GM10266 (cell line): ENCODE data around the gene ABCA5.
"Not testable (repeated sequence)": the region's sequence is repeated elsewhere in the genome, so short reads cannot be mapped to it uniquely, and the experiment has no call there.

ENCODE experiments used
- DNase-seq: peaks from one replicate; pipeline ENCODE4 v3.0.0; 2012; ENCODE audit errors: extremely low spot score
- CTCF ChIP-seq: IDR thresholded peaks from 2 replicates; pipeline ENCODE4 v1.5.1; 2012; ENCODE audit warnings: mild to moderate bottlenecking, low read depth; ENCODE audit not compliant: control insufficient read depth, insufficient read depth; ENCODE audit errors: missing control alignments

The ABCA5 gene

GRCh38 chr17:69314246-69315065 lies 12.5 kb downstream of the ABCA5 start:
- no peak for DNase-seq

GRCh38 chr17:69305177-69305576 lies 21.8 kb downstream of the ABCA5 start:
- DNase-seq: no peak
- no peak for TF ChIP-seq CTCF

More at GRCh38 chr17:69314246-69315065, 12.5 kb downstream of the ABCA5 start:
- TF ChIP-seq CTCF: no peak

GRCh38 chr17:69302682-69303081 lies 24.3 kb downstream of the ABCA5 start:
- DNase-seq: no peak

GRCh38 chr17:69300222-69300621 lies 26.7 kb downstream of the ABCA5 start:
- no peak for TF ChIP-seq CTCF
- no peak for DNase-seq

More at GRCh38 chr17:69302682-69303081, 24.3 kb downstream of the ABCA5 start:
- no peak for TF ChIP-seq CTCF

- not testable (repeated sequence) for DNase-seq
These were observed 28.7 kb downstream of the ABCA5 start for GRCh38 chr17:69298120-69298722.

- DNase-seq: no peak
These were observed 39.8 kb downstream of the ABCA5 start for GRCh38 chr17:69287168-69287567.

GRCh38 chr17:69286257-69286656 lies 40.7 kb downstream of the ABCA5 start:
- TF ChIP-seq CTCF: no peak
- DNase-seq: no peak

More at GRCh38 chr17:69287168-69287567, 39.8 kb downstream of the ABCA5 start:
- no peak for TF ChIP-seq CTCF
